8988T (cell line): ENCODE measurements around the gene OSCAR.
A peak's percentile ranks its signal among the peaks of the same experiment; 100 is the strongest.

Source experiments
- DNase-seq: peaks from one replicate; pipeline ENCODE4 v3.0.0; 2011

The OSCAR gene

GRCh38 chr19:54100561-54100960 lies at the start of gene OSCAR:
Gene OSCAR, minus strand, starts transcription at chr19:54100803. Its CDS starts 11 bp downstream, at chr19:54100792.
- DNase-seq = no peak

- no peak for DNase-seq
Observed at GRCh38 chr19:54149021-54149812, 48.6 kb upstream of the OSCAR start.

DNA sequence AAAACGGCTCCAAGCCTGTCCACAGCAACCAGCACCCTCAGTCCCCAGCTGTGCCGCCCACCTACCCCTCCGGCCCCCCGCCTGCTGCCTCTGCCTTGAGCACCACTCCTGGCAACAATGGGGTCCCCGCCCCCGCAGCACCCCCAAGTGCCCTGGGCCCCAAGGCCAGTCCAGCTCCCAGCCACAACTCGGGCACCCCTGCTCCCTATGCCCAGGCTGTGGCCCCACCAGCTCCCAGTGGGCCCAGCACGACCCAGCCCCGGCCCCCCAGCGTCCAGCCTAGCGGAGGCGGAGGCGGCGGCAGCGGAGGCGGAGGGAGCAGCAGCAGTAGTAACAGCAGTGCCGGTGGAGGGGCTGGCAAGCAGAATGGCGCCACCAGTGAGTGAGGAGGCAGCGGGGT lies 47.6 kb upstream of the OSCAR start:
- no peak for DNase-seq

GRCh38 chr19:54147676-54148075 lies 47.1 kb upstream of the OSCAR start:
- no peak for DNase-seq

DNA sequence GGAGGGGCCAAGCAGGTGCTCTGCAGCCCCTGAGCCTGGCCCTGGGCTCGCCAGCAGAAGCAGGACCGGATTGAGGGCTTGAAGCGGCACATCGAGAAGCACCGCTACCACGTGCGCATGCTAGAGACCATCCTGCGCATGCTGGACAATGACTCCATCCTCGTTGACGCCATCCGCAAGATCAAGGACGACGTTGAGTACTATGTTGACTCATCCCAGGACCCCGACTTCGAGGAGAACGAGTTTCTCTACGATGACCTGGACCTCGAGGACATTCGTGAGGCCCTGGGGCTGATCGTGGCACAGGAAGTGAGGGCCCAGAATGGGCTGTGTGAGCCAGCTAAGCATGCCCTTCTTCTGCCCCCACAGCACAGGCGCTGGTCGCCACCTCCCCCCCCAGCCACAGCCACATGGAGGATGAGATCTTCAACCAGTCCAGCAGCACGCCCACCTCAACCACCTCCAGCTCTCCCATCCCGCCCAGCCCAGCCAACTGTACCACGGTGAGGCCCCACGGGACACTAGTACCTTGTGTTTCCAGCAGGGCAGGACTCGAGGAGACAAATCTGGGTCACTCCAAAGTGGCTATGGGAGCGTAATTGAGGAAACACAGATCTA lies 45.0 kb upstream of the OSCAR start:
- no peak for DNase-seq

GRCh38 chr19:54142166-54142780 lies 41.7 kb upstream of the OSCAR start:
- DNase-seq = no peak

DNA sequence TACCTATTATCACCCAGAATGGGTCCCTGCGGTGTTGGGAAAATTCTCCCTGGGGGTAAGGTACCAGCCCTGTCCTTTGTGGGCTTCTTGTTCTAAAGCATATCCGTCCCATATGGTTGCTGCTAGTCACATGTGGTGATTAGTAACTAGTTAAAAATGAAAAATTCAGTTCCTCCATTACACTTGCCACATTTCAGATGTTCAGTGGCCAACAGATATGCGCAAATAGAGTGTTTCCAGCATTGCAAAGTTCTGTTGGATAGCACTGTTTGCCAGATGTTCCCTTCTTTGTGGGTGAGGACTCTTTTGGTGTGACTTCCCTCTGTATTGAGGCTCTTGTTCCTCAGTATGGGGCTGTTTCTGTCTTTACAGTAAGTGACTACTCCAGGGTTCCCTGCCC lies 40.8 kb upstream of the OSCAR start:
- DNase-seq = no peak

DNA sequence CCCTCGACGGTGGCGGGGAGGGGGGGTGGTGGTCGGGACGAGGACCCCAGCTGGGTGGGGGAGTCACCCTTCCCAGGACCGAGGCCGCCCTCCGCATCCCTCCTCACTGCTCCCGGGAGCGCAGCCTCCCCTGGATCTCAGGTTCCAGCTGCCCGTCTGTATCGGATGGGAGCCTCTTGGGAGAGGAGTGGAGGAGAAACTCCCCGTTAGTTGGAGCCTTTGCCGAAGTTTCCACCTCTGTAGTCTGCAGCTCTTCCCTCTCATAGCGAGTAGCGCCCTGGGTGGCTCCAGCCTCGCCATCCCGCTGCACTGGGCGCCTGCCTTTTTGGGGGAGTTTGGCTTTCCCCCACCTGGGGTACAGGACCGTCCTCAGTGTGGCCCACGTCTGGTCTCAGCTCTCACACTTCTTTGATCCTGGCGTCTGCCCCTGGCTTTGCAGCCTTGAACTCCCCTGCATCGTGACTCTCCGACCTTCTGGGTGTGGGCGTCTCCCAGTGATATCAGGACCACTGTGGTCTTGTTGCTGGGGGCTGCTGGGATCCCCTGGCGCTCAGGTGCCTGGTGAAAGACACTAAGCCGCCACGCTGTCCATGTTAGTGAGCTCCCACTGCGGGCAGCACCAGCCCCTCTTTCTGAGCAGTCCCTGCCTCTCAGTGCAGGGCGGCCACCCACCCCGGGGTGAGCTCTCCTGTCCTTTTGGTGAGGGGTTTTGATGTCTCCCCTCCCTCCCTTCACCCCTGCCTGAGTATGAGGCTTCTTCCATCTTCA lies 38.1 kb upstream of the OSCAR start:
- no peak for DNase-seq

- peak; percentile 98 for DNase-seq
Observed at GRCh38 chr19:54137699-54138488, 37.3 kb upstream of the OSCAR start, which contains the start of gene CNOT3. Gene CNOT3, plus strand, starts transcription at chr19:54137762. Its CDS starts 5,217 bp downstream, at chr19:54142979.

DNA sequence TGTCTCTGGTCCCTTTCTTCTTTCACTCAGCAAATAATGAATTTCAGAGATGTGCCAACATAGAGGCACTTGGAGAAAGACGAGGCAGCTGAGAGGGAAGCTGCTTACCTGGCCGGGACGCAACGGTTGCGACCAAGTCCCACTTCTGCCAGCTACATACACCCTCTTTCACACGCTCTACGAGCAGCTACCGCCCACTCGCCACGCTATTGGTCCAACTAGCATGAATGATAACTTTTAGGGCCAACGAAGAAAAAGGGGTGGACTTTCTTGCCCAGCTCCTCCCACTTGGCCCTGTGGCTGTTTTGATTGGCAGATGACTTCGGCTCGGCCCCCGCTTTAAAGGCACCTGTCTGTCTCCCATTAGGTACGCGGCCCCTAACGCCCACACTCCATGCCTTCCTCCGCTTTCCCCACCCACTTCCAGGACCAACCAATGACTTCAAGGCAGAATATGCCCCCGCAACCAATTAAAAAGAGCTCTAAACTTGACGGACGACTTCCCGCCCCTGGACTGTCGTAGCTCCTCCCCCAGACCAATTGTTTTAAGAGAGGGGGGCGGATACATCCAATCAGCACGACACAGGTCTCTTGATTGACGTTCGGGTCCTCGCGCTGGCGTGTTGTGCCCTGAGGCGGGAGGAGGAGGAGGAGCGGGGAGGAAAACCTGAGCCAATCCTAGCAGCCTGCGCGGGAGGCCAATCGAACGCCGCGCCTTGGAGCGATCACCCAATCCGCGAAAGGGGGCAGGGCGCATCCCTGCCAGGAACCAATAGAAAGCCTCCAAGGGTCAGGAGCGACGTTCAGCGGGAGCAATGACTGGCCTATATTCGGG lies 36.5 kb upstream of the OSCAR start:
- DNase-seq = peak; percentile 89

DNA sequence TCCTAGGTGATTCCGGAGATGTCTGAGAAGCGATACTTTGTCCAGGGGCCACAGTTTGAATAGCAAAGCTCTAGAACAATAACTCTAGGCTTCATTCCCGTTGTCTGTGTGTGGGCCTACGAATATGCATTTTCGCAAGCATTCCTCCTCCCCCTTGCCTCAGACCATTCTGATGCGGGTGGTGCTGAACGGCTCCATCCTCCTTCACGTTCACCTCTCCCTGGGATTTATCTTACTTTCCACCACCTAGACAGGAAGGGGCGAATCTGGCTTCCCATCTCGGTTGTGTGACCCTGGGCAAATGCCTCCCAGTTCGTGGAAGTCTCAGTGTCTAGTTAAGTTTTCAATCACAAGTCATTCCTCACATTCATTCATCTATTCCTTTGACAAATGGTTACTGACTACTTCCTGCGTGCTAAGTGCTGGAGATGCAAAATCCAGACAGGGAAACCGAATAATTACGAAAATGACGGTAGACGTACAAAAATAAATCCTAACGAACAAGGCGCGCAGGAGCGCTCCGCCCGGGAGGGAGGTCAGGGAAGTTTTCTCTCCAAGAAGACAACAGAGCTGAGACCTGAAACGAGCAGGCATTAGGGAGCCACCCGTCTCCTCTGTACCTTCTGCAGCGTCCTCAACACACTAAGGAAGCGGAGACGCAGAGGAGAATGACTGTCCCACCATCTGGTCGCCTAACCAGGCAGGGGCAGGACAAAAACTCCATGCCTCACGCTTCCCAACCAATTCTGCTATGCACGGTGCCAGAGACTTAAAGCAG lies 35.7 kb upstream of the OSCAR start:
- no peak for DNase-seq

GRCh38 chr19:54133957-54134590 lies 33.5 kb upstream of the OSCAR start:
- DNase-seq = no peak

DNA sequence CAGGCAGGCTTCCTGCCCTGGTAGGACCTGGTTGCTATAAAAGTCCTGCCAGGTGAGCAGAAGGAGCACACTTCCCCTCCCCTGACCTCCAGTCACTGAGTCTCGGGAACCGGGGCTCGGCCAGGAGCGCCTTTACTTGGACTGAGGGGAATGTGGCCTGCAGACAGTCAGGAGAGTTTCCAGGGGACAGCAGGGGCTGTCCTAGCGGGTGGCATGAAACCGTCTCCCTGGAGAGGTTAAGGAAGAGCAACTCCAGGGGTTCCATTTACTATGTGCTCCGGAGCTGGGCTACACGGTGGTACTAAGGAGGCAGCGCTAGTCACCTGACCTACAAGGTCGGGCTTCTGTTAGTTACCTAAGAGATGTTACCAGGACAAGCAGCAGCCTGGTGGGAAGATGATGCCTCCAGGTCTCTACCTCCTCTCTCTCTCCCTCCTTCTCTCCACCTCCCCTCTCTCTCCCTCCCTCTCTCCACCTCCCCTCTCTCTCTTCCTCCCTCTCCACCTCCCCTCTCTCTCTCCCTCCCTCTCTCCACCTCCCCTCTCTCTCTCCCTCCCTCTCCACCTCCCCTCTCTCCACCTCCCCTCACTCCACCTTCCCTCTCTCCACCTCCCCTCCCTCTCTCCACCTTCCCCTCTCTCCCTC lies 32.8 kb upstream of the OSCAR start:
- DNase-seq = no peak

GRCh38 chr19:54129617-54129996 lies 29.0 kb upstream of the OSCAR start:
- DNase-seq = no peak

GRCh38 chr19:54128796-54129616 lies 28.4 kb upstream of the OSCAR start:
- DNase-seq = no peak

GRCh38 chr19:54128441-54128725 lies 27.8 kb upstream of the OSCAR start:
- no peak for DNase-seq

DNA sequence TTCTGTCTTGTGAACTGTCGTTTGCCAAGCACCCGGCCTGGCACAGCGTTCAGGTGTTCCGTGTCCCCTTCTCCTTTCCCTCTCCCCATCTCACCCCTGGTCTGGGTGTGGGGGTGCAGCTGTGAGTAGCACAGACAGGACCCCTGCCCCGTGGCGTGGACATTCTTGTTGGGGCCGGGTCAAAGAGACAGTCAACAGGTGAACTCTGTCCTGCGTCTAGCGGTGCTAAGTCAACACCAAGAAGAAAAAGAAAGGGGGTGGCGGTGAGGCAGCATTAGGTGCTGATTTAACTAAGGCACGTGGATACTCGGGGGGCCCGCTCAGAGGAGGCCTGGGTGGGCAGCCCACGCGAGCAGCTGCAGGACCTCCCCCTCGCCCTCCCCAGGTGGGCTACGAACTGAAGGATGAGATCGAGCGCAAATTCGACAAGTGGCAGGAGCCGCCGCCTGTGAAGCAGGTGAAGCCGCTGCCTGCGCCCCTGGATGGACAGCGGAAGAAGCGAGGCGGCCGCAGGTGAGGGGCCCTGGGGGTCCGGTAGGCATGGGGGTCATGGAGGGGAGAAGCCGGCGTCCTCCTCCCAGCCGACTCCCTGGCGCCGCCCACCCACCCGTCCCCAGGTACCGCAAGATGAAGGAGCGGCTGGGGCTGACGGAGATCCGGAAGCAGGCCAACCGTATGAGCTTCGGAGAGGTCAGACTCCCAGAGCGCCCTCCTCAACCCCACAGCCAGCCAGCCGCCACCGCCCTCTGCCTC lies 27.3 kb upstream of the OSCAR start:
- no peak for DNase-seq

GRCh38 chr19:54125713-54126112 lies 25.1 kb upstream of the OSCAR start:
- DNase-seq = no peak
